AG10803 (cell line): ENCODE measurements around the gene SRGAP1.
"Not testable (repeated sequence)": the region's sequence is repeated elsewhere in the genome, so short reads cannot be mapped to it uniquely, and the experiment has no call there.

Experiments
- DNase-seq: peaks from one replicate; pipeline ENCODE4 v3.0.0; 2010; ENCODE audit warnings: low read depth
- H3K4me3 ChIP-seq: 2 replicates; pipeline ENCODE4 v1.5.1; 2011; ENCODE audit warnings: mild to moderate bottlenecking, low read length, control low read depth
- TF ChIP-seq, protein P1 (sequence below): conservative IDR thresholded peaks from 2 replicates; pipeline ENCODE4 v1.5.1; 2011; ENCODE audit warnings: mild to moderate bottlenecking, low read length, control low read depth, inconsistent platforms

Gene SRGAP1

GRCh38 chr12:64154677-64155076 is 310.2 kb downstream of the SRGAP1 start:
- TF ChIP-seq, protein P1, sequence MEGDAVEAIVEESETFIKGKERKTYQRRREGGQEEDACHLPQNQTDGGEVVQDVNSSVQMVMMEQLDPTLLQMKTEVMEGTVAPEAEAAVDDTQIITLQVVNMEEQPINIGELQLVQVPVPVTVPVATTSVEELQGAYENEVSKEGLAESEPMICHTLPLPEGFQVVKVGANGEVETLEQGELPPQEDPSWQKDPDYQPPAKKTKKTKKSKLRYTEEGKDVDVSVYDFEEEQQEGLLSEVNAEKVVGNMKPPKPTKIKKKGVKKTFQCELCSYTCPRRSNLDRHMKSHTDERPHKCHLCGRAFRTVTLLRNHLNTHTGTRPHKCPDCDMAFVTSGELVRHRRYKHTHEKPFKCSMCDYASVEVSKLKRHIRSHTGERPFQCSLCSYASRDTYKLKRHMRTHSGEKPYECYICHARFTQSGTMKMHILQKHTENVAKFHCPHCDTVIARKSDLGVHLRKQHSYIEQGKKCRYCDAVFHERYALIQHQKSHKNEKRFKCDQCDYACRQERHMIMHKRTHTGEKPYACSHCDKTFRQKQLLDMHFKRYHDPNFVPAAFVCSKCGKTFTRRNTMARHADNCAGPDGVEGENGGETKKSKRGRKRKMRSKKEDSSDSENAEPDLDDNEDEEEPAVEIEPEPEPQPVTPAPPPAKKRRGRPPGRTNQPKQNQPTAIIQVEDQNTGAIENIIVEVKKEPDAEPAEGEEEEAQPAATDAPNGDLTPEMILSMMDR: no peak
- DNase-seq: no peak
- no peak overlapping the region for H3K4me3 ChIP-seq

GRCh38 chr12:64157110-64157509 is 312.6 kb downstream of the SRGAP1 start:
- no peak overlapping the region for H3K4me3 ChIP-seq
- DNase-seq: no peak
- TF ChIP-seq, protein P1: no peak

DNA sequence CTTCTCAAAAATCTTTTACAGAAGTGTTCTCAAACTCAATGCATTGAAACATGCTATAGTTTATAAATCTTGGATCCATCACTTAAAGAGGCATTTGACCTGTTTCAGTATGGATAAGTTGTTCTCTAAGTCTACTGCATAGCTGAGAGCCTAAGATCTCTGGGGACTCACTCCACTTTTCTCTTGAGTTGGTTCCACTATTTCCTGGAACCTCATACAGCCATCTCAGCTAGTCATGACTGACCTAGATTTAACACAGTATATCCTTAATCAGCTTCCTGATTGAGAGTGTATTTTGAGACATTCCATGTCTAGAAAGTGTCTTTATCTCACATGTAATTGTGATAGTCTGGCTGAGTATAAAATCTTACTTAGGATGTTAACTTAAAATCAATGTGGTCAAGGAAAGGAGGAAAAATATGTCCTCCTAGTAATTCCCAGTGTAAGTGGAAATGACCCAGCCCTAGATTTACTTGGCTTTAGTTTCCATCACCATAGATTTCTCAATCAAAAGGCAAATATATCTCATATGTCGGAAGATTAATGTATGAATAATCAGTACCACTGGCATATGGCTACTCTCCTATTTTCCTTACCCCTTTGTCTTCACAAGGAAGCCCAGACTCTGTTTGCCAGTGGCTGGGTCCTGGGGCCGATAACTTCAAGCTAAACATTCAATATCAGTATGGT is 315.7 kb downstream of the SRGAP1 start:
- H3K4me3 ChIP-seq: no peak overlapping the region
- TF ChIP-seq, protein P1: no peak
- DNase-seq: peak; percentile 46

DNA sequence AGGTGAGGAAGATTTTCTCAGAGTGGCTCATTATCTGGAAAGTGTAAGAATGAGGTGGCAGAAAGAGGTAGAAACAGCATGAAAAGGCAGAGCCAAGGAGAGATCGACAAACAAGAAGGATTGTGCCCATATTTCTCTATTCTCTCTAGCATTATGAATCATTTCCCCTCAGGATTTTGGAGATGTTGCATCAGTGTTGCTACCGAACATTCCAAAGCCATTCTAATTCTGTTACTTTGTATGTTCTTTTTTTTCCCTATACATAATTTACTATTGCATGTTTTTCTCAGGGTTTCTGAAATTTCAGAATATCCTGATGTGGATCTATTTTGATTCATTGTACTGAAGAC is 316.2 kb downstream of the SRGAP1 start:
- DNase-seq: peak; percentile 87
- TF ChIP-seq, protein P1: no peak
- no peak overlapping the region for H3K4me3 ChIP-seq

DNA sequence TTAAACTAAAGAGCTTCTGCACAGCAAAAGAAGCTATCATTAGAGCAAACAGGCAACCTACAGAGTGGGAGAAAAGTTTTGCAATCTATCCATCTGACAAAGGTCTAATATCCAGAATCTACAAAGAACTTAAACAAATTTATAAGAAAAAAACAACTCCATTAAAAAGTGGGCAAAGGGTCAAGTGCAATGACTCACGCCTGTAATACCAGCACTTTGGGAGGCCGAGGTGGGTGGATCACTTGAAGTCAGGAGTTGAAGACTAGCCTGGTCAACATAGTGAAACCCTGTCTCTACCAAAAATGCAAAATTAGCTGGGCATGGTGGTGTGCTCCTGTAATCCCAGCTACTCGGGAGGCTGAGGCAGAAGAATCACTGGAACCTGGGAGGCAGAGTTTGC is 322.1 kb downstream of the SRGAP1 start:
- peak; percentile 49 for DNase-seq
- not testable (repeated sequence) for H3K4me3 ChIP-seq

DNA sequence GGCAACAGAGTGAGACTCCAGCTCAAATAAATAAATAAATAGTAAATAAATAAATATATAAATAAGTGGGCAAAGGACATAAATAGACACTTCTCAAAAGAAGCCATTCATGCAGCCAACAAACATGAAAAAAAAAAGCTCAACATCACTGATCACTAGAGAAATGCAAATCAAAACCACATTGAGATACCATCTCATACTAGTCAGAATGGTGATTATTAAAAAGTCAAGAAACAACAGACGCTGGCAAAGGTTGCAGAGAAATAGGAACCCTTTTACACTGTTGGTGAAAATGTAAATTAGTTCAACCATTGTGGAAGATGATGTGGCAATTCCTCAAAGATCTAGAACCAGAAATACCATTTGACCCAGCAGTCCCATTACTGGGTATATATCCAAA is 322.5 kb downstream of the SRGAP1 start:
- peak; percentile 50 for DNase-seq
- H3K4me3 ChIP-seq: not testable (repeated sequence)

DNA sequence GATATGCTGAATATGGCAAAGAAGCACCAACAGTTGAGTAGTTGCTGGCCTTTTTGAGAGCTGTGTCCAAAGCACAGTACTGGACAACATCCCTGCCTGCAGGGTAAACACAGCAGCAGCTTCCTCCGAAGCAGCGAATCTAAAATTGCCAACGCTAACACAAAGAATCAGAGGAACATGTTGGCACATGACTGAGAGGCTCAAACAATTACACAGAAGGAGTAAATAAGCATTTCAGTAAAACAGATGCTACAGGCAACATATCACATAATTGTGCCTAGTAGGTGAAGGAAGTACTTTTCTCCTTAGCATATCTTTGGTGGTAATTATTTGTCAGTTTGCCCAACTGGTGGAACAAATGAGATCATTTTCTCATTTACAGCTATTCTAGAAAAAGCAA is 325.5 kb downstream of the SRGAP1 start:
- TF ChIP-seq, protein P1: no peak
- no peak for DNase-seq
- no peak overlapping the region for H3K4me3 ChIP-seq

DNA sequence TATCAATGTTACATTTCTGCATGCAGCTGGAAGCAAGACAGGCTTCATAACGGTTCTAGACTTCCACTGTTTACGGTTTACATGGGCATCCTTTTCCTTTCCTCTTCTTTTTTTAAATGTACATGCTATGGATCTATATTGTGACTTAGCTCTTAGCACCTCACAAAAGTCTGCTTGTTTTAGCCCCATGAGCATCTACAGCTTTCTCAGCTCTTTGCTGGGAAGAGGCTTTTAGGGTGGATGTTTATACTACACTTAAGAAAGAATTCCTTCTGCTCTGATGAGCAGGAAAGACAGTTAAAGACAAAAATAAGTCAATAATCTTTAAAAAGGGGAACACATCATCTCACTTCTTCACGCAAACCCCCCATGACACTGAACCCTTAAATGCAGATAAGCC is 326.2 kb downstream of the SRGAP1 start:
- TF ChIP-seq, protein P1: no peak
- no peak overlapping the region for H3K4me3 ChIP-seq
- DNase-seq: no peak
